Tibial nerve (tissue), 4 donors: ENCODE results near the gene QPRT. TPM values are rescaled to one million over a fixed set of nuclear protein-coding genes. Genes with fewer than 3 reads are reported as not detected.

Experiments
- DNase-seq, 2 donors: peaks; one replicate each; pipeline ENCODE4 v3.0.0-alpha.2; 2019; ENCODE audit warnings: low spot score in 2 of 2
- H3K27ac ChIP-seq, 4 donors: fragments of 200-600 bp; sonication (generic) in 3 of 4; one replicate each; pipeline ENCODE4 v1.5.1; 2017 to 2019; ENCODE audit warnings: mild to moderate bottlenecking in 1 of 4
- H3K27me3 ChIP-seq, 2 donors: fragments of 200-600 bp; sonication (generic) in 1 of 2; one replicate each; pipeline versions ENCODE4 v1.5.1 to v1.6.0; 2017 to 2019
- H3K36me3 ChIP-seq, 3 donors: fragments of 200-600 bp; sonication (generic); one replicate each; pipeline ENCODE4 v1.5.1; 2018 to 2019
- H3K4me1 ChIP-seq, 4 donors: fragments of 200-600 bp; sonication (generic) in 3 of 4; one replicate each; pipeline ENCODE4 v1.5.1; 2017 to 2019
- H3K4me3 ChIP-seq, 4 donors: fragments of 200-600 bp; sonication (generic) in 3 of 4; one replicate each; pipeline ENCODE4 v1.5.1; 2017 to 2019; ENCODE audit warnings: mild to moderate bottlenecking in 1 of 4, moderate library complexity in 1 of 4
- H3K9me3 ChIP-seq, 4 donors: fragments of 200-600 bp; sonication (generic) in 3 of 4; one replicate each; pipeline ENCODE4 v1.5.1; 2017 to 2019
- CTCF ChIP-seq, 5 experiments: fragments of 200-600 bp in 3 of 5; fragments of 450-650 bp in 2 of 5; sonication (generic) in 3 of 5; IDR thresholded peaks; one replicate each; pipeline ENCODE4 v1.5.1; 2016 to 2019; ENCODE audit warnings: antibody characterized with exemption in 5 of 5, mild to moderate bottlenecking in 3 of 5, moderate library complexity in 2 of 5
- EP300 ChIP-seq, 2 donors: sonication (generic); formaldehyde crosslinking; IDR thresholded peaks; one replicate each; pipeline ENCODE4 v1.6.1; 2017; ENCODE audit warnings: antibody characterized with exemption in 2 of 2, mild to moderate bottlenecking in 1 of 2
- POLR2A ChIP-seq, 2 donors: fragments of 450-650 bp; IDR thresholded peaks; one replicate each; pipeline ENCODE4 v1.6.1; 2017; ENCODE audit warnings: antibody characterized with exemption in 2 of 2, mild to moderate bottlenecking in 2 of 2, moderate library complexity in 2 of 2
- WGBS, 2 donors: methylation state at CpG; one replicate each; pipeline ENCODE4 v1.1.5; 2018; 5-methylcytosine and 5-hydroxymethylcytosine counted together
- total RNA-seq, 4 donors: library from RNA; depleted of rRNA; stranded (reverse); fragments of >200 nt; gene quantifications; one replicate each; pipeline ENCODE4 v1.1.0, GENCODE V29; 2016

Gene QPRT
- total RNA-seq, 4 donors from 2014 or later, result 15.3 to 50.4 (median 38.5) TPM

GRCh38 chr16:29676989-29677785 is 1.8 kb upstream of the QPRT start:
- Histone ChIP-seq H3K4me3 (no peak overlapping the region), H3K27ac (no peak overlapping the region), H3K4me1 (peaks cover 0 to 22% (median 0%) of the 10 kb centered on the region in 4 donors), H3K9me3 (no peaks in the 10 kb centered on the region), H3K27me3 (no peaks in the 10 kb centered on the region), H3K36me3 (no peaks in the 10 kb centered on the region)
- no peak for DNase-seq
- WGBS, 2 donors, result 86 to 91% methylated on average over 23 of the region's 23 CpGs
- no peak for TF ChIP-seq POLR2A (IDR thresholded peaks at IDR 0.05)
- TF ChIP-seq CTCF (IDR thresholded peaks at IDR 0.05), result no peak
- no peak for TF ChIP-seq EP300 (IDR thresholded peaks at IDR 0.05)

DNA sequence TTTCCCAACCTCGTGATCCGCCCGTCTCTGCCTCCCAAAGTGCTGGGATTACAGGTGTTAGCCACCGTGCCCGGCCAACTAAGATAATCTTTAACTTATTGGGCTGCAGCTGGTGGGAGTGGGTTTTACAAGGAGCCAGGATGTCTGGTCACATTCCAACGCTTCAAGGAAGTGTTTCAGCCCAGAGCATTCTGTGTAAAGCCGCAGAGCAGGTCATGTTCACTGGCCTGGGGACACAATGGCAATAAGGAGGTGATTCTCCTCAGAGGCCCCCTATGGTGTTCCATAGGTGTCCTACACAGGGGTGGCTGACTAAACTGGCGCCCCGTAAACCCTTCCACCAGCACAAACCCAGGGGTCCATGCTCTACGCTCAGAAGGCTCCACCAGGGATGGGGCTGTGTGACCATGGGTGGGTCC is 1.2 kb downstream of the QPRT start:
- WGBS, 2 donors, result 85 to 90% methylated on average over 10 of the region's 10 CpGs
- TF ChIP-seq POLR2A (IDR thresholded peaks at IDR 0.05) (no peak), CTCF (IDR thresholded peaks at IDR 0.05) (no peak), EP300 (IDR thresholded peaks at IDR 0.05) (no peak)
- no peaks in the 10 kb centered on the region for H3K9me3 ChIP-seq
- peaks cover 0 to 14% (median 0%) of the 10 kb centered on the region in 4 donors for H3K4me1 ChIP-seq
- DNase-seq, result no peak
- peak overlapping the region in 1 of 4 donors; percentile 59 for H3K27ac ChIP-seq
- peak overlapping the region in 2 of 4 donors; percentile 36 to 42 for H3K4me3 ChIP-seq
- H3K36me3 ChIP-seq, result no peaks in the 10 kb centered on the region
- H3K27me3 ChIP-seq, result no peaks in the 10 kb centered on the region

DNA sequence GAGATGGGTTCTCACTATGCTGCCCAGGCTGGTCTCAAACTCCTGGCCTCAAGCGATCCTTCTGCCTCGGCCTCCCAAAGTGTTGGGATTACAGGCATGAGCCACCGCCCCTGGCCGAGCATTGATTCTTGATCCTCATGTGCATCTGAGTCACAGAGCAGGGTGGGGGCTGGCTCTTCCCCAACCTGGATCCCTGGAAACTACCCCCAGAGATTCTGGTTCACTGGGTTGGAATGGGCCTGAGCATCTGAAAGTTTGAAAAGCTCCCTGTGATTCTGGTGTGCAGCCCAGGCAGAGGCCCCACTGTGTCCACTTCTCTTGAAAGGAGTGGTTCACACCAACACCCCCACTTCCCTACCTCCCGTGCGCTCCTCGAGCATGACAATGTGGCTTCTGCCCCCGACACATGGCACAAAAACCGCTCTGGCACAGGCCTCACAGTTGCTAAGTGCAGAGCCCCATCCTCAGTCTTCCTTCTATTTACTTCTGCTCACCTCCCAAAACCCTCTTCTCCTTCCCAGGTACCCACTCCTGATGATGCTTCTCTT is 4.6 kb downstream of the QPRT start:
- Histone ChIP-seq H3K36me3 (no peaks in the 10 kb centered on the region), H3K4me1 (peaks cover 0 to 11% (median 0%) of the 10 kb centered on the region in 4 donors), H3K27me3 (no peaks in the 10 kb centered on the region), H3K4me3 (no peak overlapping the region), H3K9me3 (no peaks in the 10 kb centered on the region), H3K27ac (no peak overlapping the region)
- no peak for TF ChIP-seq EP300 (IDR thresholded peaks at IDR 0.05)
- TF ChIP-seq POLR2A (IDR thresholded peaks at IDR 0.05), result no peak
- no peak for TF ChIP-seq CTCF (IDR thresholded peaks at IDR 0.05)
- no peak for DNase-seq
- 92 to 93% methylated on average over 9 of the region's 9 CpGs for WGBS, 2 donors

- H3K27ac ChIP-seq, result peak overlapping the region in 1 of 4 donors; percentile 39
- H3K9me3 ChIP-seq, result no peaks in the 10 kb centered on the region
- 96 to 97% methylated on average over 9 to 10 of the region's 10 CpGs for WGBS, 2 donors
- no peak overlapping the region for H3K4me3 ChIP-seq
- H3K27me3 ChIP-seq, result no peaks in the 10 kb centered on the region
- H3K4me1 ChIP-seq, result peaks cover 0 to under 1% (median 0%) of the 10 kb centered on the region in 4 donors
- TF ChIP-seq POLR2A (IDR thresholded peaks at IDR 0.05) (no peak), EP300 (IDR thresholded peaks at IDR 0.05) (no peak), CTCF (IDR thresholded peaks at IDR 0.05) (no peak)
- no peaks in the 10 kb centered on the region for H3K36me3 ChIP-seq
- no peak for DNase-seq
Measured at GRCh38 chr16:29684679-29685078, 5.7 kb downstream of the QPRT start.

- H3K27me3 ChIP-seq, result no peaks in the 10 kb centered on the region
- TF ChIP-seq POLR2A (IDR thresholded peaks at IDR 0.05) (no peak), CTCF (IDR thresholded peaks at IDR 0.05) (no peak), EP300 (IDR thresholded peaks at IDR 0.05) (no peak)
- no peak overlapping the region for H3K4me3 ChIP-seq
- H3K4me1 ChIP-seq, result no peaks in the 10 kb centered on the region
- H3K27ac ChIP-seq, result peak overlapping the region in 2 of 4 donors; percentile 37 to 64
- 81 to 86% methylated on average over 9 of the region's 9 CpGs for WGBS, 2 donors
- no peaks in the 10 kb centered on the region for H3K36me3 ChIP-seq
- no peaks in the 10 kb centered on the region for H3K9me3 ChIP-seq
- no peak for DNase-seq
Measured at GRCh38 chr16:29686740-29687332, 7.9 kb downstream of the QPRT start.
